MG63 (cell line): ENCODE measurements around the gene BTAF1. TPM values are rescaled to one million over a fixed set of nuclear protein-coding genes. Genes with fewer than 3 reads are reported as not detected.

Experiments
- DNase-seq: peaks from one replicate; pipeline ENCODE4 v3.0.0-alpha.2; 2020
- H3K27me3 ChIP-seq: fragments of 250-450 bp; sonication (Bioruptor Pico); 2 replicates; pipeline ENCODE4 v1.5.1; 2020; ENCODE audit warnings: mild to moderate bottlenecking, moderate library complexity
- H3K36me3 ChIP-seq: fragments of 250-450 bp; sonication (Bioruptor Pico); 2 replicates; pipeline ENCODE4 v1.5.1; 2020; ENCODE audit warnings: mild to moderate bottlenecking, moderate library complexity
- H3K4me3 ChIP-seq: fragments of 250-450 bp; sonication (Bioruptor Pico); 2 replicates; pipeline ENCODE4 v1.5.1; 2020; ENCODE audit warnings: mild to moderate bottlenecking, moderate library complexity
- H3K9me3 ChIP-seq: fragments of 250-450 bp; sonication (Bioruptor Pico); 2 replicates; pipeline ENCODE4 v1.5.1; 2020; ENCODE audit warnings: mild to moderate bottlenecking, moderate library complexity
- total RNA-seq: library from RNA; depleted of rRNA; stranded (reverse); fragments of >200 nt; shearing (Covaris generic); gene quantifications from 2 replicates; pipeline ENCODE4 v1.2.3, GENCODE V29; 2014; ENCODE audit warnings: low replicate concordance; rRNA removed

The BTAF1 gene
- total RNA-seq, 1 experiment from 2014 or later, result 11.4 TPM

DNA sequence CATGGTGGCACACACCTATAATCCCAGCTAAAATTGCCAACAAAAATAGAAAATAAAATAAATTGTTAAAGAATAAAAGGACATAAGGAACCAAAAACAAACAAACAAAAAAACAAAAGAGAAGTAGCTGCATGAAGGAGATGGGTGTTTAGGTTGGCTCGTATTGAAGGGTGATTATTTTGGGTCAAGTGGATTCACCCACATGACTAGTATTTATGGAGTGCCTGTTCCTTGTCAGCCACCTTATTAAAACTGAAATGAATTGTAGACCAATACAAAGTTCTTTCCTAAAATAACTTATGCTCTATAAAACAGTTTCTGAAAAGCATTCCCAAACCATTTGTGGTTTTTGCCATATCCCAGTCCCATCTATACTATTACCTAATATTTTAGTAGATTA is 138.7 kb downstream of the BTAF1 start:
- no peaks in the 10 kb centered on the region for H3K9me3 ChIP-seq
- H3K27me3 ChIP-seq, result no peaks in the 10 kb centered on the region
- DNase-seq, result no peak
- H3K4me3 ChIP-seq, result no peak overlapping the region
- H3K36me3 ChIP-seq, result no peaks in the 10 kb centered on the region

DNA sequence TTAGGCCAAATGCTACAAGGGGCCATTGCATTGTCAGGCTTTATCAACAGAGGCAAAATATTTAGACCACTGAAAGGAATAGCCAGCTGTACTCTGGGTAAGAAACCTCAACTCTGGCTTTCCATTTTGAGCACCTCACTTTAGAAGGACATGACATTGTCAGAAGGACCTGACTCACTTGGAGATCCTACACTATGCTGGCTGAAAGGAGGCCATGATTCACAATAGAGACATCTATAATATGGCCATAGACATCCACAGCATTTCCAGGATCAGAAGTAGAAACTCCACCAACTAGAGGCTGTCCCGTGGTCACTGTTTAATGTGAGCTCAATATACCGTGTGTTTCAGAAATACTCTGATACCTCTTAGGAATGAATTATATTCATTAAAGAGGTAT is 140.9 kb downstream of the BTAF1 start:
- H3K36me3 ChIP-seq, result no peaks in the 10 kb centered on the region
- H3K27me3 ChIP-seq, result no peaks in the 10 kb centered on the region
- H3K4me3 ChIP-seq, result no peak overlapping the region
- no peak for DNase-seq
- no peaks in the 10 kb centered on the region for H3K9me3 ChIP-seq

DNA sequence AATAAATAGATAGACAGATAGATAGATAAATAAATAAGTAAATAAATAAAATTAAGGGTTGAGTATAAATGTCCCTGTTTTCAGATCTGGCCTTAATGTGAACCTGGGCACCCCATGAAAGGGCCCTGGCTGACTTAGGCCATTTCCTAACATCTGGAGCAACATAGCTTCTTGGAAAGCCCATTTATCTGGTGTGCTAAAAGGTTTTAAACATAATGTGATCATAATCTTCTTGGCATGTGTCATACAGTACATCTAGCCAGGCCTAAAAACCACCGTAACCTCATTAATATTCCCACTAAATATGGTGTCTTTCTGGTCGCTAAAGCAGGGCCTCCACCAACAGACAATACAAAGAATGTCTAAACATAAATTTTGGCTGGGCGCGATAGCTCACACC is 142.8 kb downstream of the BTAF1 start:
- H3K9me3 ChIP-seq, result no peaks in the 10 kb centered on the region
- H3K36me3 ChIP-seq, result no peaks in the 10 kb centered on the region
- no peak for DNase-seq
- no peak overlapping the region for H3K4me3 ChIP-seq
- H3K27me3 ChIP-seq, result no peaks in the 10 kb centered on the region

DNA sequence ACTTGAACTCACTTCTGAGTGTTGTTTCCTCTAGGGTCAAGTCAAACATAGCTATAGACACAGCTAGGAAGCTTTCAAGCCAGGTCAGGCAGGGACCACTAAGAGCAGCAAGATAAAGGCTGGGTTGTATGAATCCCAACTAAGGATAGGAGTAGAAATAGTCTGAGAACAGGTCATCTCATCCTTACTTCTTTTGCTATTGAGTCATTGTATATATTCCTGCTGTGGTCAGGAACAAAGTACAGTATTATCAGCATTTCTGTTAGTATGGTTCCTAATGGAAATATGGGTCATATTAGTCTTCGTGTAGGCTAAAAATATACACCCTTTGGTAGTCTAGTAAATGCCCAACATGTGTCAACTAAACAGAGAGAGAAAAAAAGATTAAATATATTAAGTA is 145.3 kb downstream of the BTAF1 start:
- Histone ChIP-seq H3K4me3 (no peak overlapping the region), H3K36me3 (no peaks in the 10 kb centered on the region), H3K27me3 (no peaks in the 10 kb centered on the region), H3K9me3 (no peaks in the 10 kb centered on the region)
- no peak for DNase-seq

DNA sequence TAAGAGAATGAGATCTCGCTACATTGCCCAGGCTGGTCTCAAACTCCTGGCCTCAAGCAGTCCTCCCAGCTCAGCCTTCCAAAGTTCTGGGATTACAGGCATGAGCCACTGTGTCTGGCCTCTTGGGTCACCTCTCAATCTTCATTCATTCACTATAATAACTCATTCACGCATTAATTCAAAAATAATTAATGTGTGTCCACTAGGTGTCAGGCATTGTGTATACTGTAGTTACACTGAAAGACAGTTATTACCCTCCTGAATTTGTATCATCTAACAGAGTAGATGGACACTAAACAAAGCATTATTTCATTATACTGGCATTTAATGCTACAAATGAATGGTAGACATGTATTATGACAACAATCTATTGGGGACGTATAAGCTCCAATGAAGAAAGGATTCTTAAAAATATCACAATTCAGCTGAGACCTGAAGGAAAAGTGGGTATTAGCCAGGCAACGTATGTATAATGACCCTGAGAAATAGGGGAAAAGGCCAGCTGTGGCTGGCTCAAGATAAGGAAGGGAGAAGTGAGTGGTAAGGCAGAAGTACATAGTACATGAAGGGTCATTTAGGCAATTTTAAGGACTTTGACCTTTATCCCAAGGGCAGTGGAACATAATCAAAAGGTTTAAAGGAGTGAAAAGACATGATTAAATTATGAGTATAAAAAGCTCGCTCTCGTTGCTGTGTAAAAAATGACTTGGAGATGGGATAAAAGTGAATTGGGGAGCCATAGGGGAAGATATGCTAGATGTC is 150.7 kb downstream of the BTAF1 start:
- Histone ChIP-seq H3K27me3 (no peaks in the 10 kb centered on the region), H3K36me3 (no peaks in the 10 kb centered on the region), H3K9me3 (no peaks in the 10 kb centered on the region), H3K4me3 (no peak overlapping the region)
- DNase-seq, result no peak

DNA sequence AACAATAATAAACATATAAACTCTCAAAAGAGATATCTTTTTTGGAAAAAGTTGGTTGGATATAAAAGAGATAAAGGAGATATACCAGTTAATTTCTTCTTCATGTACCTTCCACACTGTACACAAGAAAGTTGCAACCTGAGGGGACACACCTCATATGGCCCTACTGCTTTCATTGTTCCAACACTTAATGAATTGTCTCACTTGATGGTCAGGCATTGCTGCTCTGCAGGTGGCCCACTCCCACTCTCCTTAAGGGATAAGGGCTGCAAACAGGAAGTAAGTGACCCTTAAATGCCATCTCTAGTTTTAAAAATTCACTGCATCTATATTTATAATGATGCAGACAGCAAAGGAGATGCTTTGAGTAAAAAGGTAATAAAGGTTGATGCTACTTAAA is 152.3 kb downstream of the BTAF1 start:
- Histone ChIP-seq H3K27me3 (no peaks in the 10 kb centered on the region), H3K9me3 (no peaks in the 10 kb centered on the region), H3K4me3 (no peak overlapping the region), H3K36me3 (no peaks in the 10 kb centered on the region)
- DNase-seq, result no peak

DNA sequence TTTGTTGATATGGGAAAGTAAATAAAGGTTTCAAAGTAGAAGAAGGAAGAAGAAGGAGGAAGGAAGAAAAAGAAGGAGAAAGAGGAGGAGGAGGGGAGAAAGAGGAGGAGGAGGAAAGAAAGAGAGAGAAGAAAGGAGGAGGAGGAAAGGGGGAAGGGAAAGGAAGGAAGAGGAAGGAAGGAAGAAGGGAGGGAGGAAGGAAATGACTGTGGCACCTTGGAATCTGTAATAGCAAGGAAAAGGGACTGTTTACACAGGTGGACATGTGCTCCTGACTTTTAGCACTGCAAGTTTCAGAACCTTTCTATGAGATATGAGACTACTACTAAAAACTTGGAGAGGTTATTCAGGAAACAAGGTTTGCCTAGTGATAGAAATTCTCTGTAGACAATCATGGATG is 153.2 kb downstream of the BTAF1 start:
- Histone ChIP-seq H3K4me3 (no peak overlapping the region), H3K27me3 (no peaks in the 10 kb centered on the region), H3K9me3 (no peaks in the 10 kb centered on the region), H3K36me3 (no peaks in the 10 kb centered on the region)
- no peak for DNase-seq

DNA sequence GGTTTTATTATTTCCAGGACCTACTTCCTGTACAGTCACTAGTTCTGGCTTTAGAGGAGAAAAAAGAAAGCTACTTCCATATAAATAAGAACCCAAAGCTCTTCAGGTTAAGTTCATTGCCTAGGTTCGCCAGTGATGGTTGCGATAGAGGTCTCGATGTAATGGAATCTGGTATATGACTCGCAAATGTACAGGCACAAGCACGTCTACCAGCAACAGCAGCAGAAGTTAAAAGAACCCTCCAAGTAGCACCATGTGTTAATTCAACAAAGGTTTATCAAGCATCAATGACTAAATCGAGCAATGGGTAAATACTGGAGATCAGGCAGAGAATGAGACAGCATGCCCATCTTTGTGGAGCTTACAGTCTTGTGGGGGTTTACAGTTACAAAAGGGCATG is 155.4 kb downstream of the BTAF1 start:
- Histone ChIP-seq H3K9me3 (no peaks in the 10 kb centered on the region), H3K27me3 (no peaks in the 10 kb centered on the region), H3K4me3 (no peak overlapping the region), H3K36me3 (no peaks in the 10 kb centered on the region)
- no peak for DNase-seq

Other genes with a start within 250 kb of the BTAF1 start
- gene TNKS2, start 125.3 kb upstream of the BTAF1 start, total RNA-seq, result 12.8 and 19.2 TPM in 2 replicates
- gene FGFBP3, start 14.3 kb upstream of the BTAF1 start, total RNA-seq, result not detected in 2 replicates